GM20000 (cell line): ENCODE measurements around the gene PHF21A.

ENCODE experiments used
- DNase-seq: peaks from one replicate; pipeline ENCODE4 v3.0.0; 2012; ENCODE audit warnings: low spot score
- TF ChIP-seq, protein P1 (sequence below): IDR thresholded peaks from 2 replicates; pipeline ENCODE4 v1.5.1; 2012; ENCODE audit warnings: mild to moderate bottlenecking, control low read depth; ENCODE audit errors: extremely low read depth, missing control alignments

PHF21A gene

GRCh38 chr11:45913942-45914635, 207.2 kb downstream of the PHF21A start:
- DNase-seq = no peak

GRCh38 chr11:45913514-45913913, 207.7 kb downstream of the PHF21A start:
- DNase-seq = no peak
- TF ChIP-seq, protein P1, sequence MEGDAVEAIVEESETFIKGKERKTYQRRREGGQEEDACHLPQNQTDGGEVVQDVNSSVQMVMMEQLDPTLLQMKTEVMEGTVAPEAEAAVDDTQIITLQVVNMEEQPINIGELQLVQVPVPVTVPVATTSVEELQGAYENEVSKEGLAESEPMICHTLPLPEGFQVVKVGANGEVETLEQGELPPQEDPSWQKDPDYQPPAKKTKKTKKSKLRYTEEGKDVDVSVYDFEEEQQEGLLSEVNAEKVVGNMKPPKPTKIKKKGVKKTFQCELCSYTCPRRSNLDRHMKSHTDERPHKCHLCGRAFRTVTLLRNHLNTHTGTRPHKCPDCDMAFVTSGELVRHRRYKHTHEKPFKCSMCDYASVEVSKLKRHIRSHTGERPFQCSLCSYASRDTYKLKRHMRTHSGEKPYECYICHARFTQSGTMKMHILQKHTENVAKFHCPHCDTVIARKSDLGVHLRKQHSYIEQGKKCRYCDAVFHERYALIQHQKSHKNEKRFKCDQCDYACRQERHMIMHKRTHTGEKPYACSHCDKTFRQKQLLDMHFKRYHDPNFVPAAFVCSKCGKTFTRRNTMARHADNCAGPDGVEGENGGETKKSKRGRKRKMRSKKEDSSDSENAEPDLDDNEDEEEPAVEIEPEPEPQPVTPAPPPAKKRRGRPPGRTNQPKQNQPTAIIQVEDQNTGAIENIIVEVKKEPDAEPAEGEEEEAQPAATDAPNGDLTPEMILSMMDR = no peak

More at GRCh38 chr11:45913942-45914635, 207.2 kb downstream of the PHF21A start:
- TF ChIP-seq, protein P1 = no peak

DNA sequence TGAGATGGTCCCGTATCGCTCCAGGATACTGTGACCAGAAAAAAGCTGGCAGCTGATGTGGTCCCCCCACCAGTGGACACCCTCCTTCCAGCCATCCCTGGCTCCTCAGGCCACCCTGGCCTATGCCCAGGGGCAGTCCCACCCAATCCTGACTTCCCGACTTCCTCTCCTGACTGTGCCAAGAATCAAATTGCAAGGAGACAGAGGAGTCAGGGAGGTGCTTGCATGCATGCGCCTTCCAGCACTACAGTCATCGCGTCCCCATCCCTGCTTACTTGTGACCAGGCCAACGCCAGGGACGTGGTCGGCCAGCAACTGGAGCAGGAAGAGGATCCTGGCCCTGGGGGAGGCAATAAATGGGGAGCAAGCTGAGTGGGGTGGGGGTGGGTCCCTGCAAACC, 210.6 kb downstream of the PHF21A start:
- no peak for DNase-seq
- TF ChIP-seq, protein P1 = no peak

- no peak for DNase-seq
- TF ChIP-seq, protein P1 = no peak
These were observed 211.4 kb downstream of the PHF21A start for GRCh38 chr11:45909594-45910475.

GRCh38 chr11:45907911-45908370, 213.3 kb downstream of the PHF21A start:
- TF ChIP-seq, protein P1 = no peak

DNA sequence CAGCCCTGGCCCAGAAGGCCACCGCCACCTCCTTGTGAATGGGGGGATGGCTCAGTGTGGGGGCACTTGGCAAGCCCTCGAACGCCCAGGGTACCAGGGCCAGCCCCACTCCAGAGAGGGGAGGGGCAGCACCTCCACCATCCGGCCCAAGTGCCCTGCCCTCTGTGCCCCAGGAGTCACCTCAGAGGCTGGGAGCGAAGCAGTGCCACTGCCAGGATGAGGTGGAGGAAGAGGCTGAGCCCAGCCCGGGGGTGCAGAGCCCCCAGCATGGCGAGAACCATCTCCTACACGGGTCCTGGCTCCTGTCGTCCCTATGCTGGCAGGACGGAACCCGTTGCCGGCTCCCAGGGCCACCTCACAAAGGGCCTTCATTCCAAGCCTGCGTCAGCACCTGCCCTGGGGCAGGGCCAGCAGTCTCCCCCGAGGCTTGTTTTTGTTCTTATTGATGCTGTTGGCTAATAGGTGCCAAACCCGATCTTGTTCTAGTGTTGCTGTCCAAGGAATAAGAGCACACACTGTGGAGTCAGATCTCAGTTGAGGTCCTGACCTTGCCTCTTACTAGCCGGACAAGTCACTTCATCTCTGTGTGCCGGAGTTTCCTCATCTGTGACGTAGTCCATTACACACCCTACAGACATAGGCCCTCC, 214.2 kb downstream of the PHF21A start, which contains the start of gene FREY1:
Gene FREY1, minus strand, starts transcription at position 307 of the 647 bp plus-strand sequence. Its CDS starts 26 bp downstream, at position 281.
- DNase-seq = no peak
- TF ChIP-seq, protein P1 = no peak

More at GRCh38 chr11:45907911-45908370, 213.3 kb downstream of the PHF21A start:
- DNase-seq = no peak
